GM19328 (cell line): ENCODE measurements around the gene ZSWIM1.

Experiments used
- ATAC-seq: cut with Tn5 transposase; IDR thresholded peaks from one replicate; pipeline ENCODE4 v1.9.1; 2021; ENCODE audit warnings: mild to moderate bottlenecking, moderate library complexity; ENCODE audit not compliant: unreplicated experiment

The ZSWIM1 gene

DNA sequence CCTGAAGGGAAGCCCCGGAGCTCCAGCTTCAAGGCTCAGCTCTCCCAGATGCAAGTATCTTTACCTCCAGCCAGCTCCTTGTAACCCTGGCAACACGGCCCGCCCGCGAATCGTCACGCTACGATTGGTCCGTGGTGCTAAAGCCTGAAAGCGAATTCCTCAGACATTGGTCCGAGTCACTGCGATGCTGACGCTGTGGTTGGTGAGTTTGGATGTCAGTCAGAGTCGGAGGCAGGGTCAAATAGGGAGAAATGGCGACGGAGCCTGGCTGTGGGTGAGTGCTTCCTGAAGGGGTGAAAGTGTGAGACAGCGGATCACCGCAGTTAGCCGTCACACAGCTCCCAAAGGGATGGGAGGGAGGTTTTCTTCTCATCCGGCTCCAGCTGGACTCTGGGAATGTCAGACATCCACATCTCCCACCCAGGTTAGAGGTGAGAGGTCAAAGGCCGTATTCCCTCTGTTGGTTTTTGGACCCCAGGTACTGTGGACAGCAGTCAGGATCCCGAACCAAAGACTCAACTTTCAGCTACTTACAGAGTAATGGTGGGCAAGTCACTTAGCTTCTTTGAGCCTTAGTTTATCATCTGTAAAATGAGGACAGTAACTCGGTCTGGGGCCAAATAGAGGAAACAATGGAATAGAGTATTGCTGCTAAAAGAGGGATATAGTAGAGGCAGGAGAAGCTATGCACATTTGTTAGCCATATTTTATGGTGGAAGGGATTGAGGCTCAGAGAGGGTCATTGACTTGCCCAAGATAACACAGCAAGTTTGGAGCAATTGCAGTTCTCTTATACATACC lies at the start of gene ZSWIM1:
ZSWIM1 (plus strand) TSS at position 240 of the 801 bp plus-strand sequence. CDS start 1,366 bp downstream, outside the sequence.
- ATAC-seq: peak; percentile 96

DNA sequence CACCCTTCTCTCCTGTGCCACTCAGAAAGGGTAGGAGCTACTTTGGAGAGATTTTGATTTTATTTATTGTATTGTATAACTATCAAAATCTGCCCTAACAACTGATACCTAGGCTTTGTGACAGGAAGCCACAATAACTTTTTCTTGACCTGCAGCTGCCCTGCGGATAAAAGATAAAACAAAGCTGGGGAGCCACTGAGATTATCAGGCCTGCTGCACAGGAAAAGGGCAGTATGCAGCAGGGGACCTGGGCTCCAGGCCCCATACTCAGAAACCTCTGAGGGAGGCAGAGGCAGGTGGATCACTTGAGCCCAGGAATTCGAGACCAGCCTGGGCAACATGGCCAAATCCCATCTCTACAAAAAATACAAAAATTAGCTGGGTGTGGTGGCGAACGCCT lies 48.4 kb upstream of the ZSWIM1 start:
- ATAC-seq: no peak

DNA sequence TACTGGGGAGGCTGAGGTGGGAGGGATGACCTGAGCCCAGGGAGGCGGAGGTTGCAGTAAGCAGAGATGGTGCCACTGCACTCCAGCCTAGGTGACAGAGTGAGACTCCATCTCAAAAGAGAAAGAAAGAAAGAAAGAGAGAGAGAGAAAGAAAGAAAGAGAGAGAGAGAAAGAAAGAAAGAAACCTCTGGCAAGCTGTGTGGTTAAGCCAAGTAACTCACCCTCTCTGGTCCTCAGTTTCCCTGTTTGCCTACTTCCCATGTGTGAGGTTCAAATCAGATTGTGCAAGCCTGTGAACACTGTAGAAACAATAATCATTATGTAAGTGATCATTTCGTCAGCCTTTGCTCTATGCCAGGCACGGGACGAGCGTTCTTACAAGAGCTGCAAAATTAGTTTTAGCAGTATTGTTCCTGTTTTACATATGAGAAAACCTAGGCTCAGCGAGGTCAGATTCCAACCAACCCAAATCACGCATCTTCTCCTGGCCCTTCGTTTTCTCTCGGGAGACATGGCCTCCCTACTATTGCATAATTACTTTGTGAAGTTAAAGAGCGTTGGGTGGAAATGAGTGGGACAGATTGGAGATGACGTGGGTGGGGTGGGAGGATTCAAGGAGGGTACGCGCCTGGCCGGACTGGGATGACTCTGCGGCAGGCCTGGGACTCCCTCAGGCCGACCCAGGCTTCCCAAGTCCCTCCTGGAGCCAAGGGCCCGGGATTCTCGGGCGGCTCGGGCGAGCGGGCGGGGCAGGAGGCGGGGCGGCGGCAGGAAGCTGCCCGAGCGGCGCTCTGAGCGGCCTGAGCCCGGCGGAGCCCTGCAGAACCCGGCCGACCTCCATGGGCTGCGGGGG lies 47.8 kb upstream of the ZSWIM1 start, which contains the start of gene SNX21:
SNX21 (plus strand) TSS at position 770 of the 853 bp plus-strand sequence. CDS start 121 bp downstream, outside the sequence.
- no peak for ATAC-seq

DNA sequence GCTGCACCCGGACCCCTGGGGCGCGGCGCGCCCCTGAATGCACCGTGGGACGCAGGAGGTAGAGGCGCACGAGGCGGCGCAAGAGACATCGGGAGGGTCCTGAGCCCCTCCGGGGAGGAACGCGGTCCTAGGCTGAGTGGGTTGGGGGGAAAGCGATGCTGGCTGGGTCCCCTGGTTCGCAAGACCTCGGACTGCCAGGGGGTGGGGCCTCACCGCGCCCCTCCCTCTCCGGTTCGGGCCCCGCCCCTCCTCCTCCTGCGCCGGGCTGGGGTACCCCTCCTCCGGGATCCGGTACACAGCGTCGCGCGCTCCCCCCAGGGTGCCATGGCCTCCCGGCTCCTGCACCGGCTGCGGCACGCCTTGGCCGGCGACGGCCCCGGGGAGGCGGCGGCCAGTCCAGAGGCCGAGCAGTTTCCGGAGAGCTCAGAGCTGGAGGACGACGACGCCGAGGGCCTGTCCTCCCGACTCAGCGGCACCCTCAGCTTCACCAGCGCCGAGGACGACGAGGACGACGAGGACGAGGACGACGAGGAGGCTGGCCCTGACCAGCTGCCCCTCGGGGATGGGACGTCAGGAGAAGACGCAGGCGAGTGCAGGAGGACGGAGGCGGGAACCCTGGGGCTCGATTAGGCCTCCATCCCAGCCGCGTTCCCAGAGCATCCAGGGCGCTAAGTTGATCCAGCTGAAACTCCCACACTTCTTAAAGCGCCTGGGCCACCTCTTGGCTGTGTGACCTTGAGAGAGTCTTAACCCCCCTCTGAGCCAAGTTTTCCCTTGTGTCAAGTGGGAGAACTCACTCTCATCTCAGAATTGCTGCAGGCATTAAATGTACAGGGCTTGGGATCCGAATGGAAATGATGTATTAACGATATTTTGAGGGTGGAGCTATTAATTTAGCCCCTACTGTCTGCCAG lies 46.9 kb upstream of the ZSWIM1 start:
- ATAC-seq: no peak

DNA sequence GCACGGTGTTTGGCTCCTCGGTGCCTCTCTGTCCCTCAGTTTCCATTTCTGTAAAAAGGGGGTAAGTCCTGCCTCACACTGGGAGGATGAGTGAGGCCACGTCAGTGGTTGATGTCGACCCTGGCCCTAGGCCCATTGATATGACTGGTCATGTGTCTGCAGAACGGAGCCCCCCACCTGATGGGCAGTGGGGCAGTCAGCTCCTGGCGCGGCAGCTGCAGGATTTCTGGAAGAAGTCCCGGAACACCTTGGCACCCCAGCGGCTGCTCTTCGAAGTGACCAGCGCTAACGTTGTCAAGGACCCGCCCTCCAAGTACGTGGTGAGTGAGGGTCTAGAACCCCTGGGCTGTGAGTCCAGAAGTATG lies 46.2 kb upstream of the ZSWIM1 start:
- no peak for ATAC-seq

DNA sequence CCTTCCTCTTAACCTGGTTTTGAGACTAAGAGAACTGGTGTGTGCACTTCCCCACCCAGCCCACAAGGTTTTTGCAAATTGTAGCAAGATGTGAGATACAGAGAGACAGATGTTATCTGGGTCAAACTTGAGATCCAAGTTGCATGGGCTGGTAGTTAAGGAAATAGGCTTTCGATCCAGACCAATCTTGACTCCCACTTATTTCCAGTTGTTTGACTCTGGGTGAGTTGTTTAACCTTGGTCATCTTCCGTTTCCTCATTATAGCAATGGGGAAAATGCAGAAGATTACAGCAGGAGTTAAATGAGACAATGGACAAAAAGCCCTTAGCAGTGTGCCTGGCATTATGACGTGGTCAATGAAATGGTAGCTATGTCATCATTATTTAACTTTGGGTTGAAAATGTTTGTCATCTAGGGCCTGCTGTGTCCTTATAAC lies 45.7 kb upstream of the ZSWIM1 start:
- ATAC-seq: no peak

DNA sequence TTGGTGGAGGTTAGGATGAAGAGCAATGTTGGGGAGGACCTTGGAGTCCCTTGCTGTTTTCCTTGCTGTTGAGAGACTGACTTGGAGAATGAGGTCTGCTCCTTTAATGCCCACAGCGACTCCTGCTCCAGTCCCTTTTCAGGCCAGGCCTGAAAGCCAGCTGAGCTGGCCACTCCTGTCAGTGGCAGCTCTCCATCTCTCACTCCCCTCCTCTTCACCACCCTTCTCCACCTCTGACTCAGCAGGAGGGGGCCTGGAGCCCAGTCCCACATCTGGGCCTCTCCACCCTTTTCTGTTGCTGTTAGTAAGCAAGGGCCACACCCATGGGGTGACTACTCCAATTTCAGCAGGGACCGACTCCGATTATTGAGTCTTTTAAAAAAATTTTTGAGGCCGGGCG lies 45.2 kb upstream of the ZSWIM1 start:
- ATAC-seq: no peak

DNA sequence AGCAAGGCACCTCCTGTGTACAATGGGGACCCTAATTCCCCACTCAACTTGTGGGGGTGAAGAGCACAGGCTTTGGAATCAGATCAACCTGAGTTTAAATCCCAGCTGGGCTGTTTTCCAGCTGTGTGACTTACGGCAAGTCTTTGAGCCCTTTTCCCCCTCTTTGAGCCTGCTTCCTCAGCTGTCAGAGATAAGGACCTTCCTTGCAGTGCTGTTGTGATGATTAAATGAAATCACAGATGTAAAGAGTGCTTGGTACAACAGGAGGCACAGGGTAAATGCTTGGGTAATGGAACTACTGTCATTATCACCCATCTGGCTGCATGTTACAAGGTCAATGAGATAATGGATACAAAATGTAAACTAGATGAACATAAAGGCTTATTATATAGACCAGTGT lies 44.2 kb upstream of the ZSWIM1 start:
- ATAC-seq: no peak

DNA sequence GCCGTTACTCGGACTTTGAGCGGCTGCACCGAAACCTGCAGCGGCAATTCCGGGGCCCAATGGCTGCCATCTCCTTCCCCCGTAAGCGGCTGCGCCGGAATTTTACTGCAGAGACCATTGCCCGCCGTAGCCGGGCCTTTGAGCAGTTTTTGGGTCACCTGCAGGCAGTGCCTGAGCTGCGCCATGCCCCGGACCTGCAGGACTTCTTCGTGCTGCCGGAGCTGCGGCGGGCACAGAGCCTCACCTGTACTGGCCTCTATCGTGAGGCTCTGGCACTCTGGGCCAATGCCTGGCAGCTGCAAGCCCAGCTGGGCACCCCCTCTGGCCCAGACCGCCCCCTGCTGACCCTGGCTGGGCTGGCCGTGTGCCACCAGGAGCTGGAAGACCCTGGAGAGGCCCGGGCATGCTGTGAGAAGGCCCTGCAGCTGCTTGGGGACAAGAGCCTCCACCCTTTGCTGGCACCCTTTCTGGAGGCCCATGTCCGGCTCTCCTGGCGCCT lies 40.3 kb upstream of the ZSWIM1 start:
- no peak for ATAC-seq

DNA sequence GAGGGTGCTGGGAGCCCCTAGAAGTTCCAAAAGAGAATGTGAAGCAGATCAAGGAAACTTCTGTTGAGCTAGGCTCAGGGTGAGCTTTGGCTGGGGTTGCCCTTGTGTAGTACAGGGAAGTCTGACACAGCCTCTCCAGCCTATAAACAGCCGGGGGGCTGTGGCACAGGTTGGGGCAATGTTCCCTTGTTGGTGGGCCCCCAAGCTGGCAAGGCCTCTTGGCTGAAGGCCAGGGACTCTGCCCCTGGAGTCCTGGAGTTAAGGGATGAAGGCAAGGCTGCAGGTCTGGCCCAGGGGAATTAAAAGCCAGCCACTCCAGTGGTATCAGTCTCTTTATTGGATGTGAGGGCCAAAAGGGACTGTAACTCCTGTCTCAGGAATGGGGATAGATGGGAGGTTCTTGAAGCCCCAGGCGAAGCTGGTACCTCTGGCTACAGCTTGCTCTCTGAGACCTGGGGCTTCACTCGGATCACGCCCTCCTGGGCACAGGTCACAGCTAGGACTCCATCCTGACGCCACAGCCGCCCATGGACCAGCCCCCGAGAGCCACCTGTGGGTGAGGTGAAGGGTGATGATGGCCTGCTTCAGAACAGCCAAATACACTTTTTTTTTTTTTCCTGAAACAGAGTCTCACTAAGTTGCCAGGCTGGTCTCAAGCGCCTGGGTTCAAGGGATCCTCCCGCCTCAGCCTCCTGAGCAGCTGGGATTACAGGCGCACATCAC lies 39.5 kb upstream of the ZSWIM1 start:
- no peak for ATAC-seq

DNA sequence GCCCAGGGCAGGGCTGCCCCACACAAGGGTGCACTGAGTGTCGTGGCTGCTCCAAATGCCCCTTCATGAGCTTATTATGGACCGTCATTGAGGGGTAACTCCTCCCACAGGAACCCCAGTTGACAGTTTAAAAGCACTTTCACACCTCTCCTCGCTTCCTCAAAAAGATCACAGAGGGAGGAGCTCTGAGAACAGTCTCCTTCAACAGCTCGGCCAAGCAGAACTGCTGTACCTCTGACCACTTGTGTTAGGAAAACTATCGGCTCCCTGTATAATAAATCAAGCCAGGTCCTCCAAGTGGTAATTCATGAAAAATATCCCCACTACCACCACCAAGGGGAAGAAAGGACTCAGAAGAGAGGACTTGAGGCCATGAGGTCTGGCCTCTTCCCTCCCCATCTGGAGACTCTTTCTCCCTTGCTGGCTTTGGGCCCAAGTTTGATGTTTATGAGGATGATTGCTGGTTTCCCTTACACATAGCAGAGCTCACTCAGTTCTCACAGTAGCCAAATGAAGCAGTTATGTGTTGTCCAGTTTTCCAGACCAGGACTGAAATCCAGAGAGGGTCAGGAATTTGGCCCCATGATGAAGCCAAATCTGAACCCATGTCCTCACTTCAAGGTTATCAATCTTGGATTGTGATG lies 38.7 kb upstream of the ZSWIM1 start:
- ATAC-seq: no peak

DNA sequence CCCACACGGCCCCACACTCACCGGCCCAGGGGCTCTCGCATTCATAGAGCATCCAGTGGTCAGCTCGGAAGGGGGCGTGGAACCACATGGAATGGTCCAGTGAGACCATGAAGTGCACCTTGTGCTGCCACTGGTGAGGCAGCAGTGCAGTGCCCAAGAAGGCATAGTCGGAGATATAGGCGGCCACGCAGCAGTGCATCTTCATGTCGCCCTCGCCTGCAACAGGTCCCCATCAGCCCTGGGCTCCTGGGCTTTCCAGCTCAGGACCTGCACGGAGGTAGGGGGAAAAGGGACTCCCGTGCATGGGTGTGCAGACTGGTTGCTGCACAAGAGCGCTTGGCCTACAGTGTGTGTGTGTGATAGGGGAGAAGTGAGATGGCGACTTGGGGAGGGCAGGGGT lies 37.5 kb upstream of the ZSWIM1 start:
- no peak for ATAC-seq

DNA sequence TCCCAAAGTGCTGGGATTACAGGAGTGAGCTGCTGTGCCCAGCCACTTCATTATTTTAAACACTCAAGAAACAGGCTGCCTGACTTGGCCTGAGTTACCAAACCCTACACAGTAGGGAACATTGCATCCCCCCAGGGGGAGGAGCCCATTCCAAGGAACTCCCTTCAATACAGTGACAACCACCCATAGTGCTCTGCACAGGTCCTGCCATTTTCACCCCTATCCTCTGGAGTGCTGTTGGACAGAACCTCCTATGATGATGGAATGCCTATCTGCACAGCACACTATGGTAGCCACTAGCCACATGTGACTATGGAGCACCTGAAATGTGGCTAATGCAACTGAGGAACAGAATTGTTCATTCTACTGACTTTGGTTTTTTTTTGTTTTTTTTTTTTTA lies 35.6 kb upstream of the ZSWIM1 start:
- no peak for ATAC-seq

DNA sequence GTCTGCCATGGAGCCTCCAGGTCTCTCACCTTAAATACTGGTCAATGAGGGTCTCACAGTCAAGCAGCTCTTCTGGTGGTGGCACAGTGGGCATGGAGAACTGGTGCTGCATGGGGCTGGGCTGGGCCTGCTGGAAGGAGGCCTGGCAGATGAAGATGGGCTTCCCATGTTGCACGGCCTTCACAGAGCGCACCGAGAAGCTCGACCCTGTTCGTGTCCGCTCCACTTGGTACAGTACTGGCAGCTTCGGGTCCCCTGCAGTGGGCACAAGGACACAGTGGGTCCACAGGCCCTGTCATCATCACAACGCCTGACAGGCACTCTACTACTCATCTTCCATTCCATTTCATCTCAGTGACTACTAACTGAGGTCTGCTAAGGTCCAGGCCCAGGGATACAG lies 32.6 kb upstream of the ZSWIM1 start:
- ATAC-seq: no peak

DNA sequence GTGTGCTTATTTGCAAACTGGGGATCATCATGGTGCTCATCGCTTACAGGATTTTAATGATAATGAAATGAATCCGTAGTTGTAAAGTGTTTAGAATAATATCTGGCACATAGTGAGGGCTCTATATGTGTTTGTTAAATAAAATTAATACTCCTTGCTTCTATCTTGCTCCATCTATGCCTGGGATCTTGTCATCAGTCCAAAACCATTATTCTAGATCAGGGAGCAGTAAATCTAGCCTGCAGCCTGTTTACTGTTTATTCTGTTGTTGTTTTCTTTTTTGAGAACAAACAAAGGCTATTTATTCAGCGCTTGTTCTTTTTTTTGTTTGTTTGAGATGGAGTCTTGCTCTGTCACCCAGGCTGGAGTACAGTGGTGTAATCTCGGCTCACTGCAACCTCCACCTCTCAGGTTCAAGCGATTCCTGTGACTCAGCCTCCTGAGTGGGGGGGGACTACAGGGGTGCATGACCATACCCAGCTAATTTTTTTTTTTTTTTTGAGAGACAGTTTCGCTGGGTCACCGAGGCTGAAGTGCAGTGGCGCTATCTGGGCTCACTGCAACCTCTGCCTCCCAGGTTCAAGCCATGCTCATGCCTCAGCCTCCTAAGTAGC lies 32.0 kb upstream of the ZSWIM1 start:
- no peak for ATAC-seq

DNA sequence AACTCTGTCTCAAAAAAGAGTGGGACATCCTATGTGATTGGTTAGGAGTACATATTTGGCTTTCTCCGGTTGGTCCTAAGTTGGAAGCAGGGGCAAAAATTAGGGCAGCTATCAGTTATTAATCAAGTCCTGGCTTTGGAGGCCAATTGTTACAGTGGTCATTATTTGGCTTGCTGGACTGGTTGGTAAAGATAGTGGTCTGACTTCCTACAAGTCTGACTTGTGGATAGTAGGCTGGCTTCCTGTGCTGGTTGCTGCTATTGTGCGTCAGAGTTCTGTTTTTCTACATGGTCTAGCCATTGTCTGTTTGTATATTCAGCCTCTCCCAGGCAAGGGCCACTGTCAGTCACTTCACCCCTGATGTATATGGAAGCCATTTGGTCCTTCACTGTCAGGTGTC lies 30.8 kb upstream of the ZSWIM1 start:
- no peak for ATAC-seq

DNA sequence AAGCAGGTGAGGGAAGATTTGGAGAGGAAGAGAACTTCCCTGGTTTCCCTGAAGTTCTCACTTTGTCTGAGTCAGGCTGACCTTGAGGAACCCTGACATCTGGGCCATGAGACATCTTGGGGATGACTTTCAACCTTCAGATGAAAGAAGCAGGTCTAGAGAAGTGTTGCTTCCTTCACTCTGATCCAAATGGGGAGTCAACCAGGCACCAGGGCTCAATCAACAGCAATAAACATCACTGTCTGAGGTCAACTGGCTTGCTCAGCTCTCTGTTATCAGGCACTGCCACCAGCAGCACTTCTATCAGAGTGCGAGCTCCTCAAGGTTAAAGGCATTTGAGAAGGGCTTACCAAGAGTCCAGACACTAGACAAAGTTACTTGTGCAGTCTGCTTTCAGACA lies 30.1 kb upstream of the ZSWIM1 start:
- no peak for ATAC-seq

DNA sequence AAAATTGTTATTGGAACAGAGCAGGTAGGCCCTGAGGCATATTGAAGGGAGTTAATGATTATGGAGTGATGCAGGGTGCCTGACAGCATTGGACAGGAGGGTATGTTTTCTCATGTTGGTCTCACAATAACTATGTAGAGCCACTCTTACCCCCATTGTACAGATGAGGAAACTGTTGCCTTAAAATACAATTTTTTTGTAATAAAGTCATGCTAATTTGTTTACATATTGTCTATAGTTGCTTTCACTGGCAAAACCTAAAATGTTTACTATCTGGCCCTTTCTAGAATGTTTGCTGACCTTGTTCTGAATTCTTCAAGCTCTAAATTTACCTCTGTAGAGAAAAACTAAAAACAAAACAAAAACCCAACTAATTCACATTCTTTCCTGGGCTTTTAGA lies 29.5 kb upstream of the ZSWIM1 start:
- no peak for ATAC-seq

DNA sequence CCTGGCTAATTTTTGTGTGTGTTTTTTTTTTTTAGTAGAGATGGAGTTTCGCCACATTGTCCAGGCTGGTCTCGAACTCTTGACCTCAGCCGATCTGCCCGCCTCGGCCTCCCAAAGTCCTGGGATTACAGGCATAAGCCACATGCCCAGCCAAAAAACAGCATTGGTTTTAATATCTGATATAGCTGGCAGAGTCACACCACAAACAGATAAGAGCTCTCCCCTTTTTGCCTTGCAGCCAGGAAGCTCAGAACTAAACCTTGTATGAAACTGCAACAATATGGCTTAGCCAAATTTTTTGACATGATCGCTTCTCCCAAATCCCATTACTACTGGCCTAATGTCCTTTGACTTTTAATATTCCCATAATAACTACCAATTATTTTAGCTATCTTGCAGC lies 28.7 kb upstream of the ZSWIM1 start:
- no peak for ATAC-seq
